Panc1 (cell line): Measurements from ENCODE around the gene UBAP2L.

Experiments
- CTCF ChIP-seq: fragments of 450-650 bp; IDR thresholded peaks from 2 replicates; pipeline ENCODE4 v1.5.1; 2017; ENCODE audit warnings: mild to moderate bottlenecking
- POLR2AphosphoS5 ChIP-seq: IDR thresholded peaks from 2 replicates; pipeline ENCODE4 v1.6.1; 2012; ENCODE audit warnings: mild to moderate bottlenecking, low read depth, low read length, moderate library complexity
- REST ChIP-seq, 2 experiments: IDR thresholded peaks; 2 replicates each; pipeline ENCODE4 v1.6.1; 2011 to 2012; ENCODE audit warnings: low read depth in 2 of 2, control low read depth in 1 of 2, low read length in 1 of 2, mild to moderate bottlenecking in 1 of 2, moderate library complexity in 1 of 2; ENCODE audit not compliant: insufficient read depth in 1 of 2
- SIN3A ChIP-seq: IDR thresholded peaks from 2 replicates; pipeline ENCODE4 v1.6.1; 2012; ENCODE audit warnings: low read depth, mild to moderate bottlenecking, low read length, moderate library complexity, borderline replicate concordance; ENCODE audit not compliant: insufficient read depth
- TCF7L2 ChIP-seq: IDR thresholded peaks from 2 replicates; pipeline ENCODE4 v1.6.1; 2011; ENCODE audit warnings: mild to moderate bottlenecking, low read depth, low read length, inconsistent platforms

DNA sequence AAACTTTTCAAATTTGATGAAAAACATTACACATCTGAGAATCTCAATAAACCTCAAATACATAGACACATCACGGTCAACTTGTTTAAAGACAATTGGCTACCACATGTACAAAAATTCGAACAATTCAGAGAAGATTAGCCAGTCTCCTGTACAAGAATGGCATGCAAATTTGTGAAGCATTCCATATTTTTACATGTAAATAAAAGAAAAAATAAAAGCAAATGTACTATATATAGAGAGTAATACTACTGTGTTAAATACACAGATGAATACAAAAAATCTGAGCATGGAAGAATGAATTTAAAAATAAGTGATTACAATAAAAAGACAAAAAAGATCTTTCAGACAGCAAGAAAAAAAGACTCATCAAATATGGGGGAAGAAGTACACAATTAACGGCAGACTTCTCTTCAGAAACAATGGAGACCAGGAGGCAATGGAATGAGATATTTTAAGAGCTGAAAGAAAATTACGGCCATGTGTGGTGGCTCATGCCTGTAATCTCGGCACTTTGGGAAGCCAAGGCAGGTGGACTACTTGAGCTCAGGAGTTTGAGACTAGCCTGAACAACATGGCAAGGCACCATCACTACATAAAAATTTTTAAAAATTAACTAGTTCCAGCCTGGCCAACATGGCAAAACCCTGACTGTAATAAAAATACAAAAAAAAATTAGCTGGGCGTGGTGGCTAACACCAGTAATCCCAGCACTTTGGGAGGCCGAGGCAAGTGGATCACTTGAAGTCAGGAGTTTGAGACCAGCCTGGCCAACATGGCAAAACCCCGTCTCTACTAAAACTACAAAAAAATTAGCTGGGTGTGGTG is 74.9 kb downstream of the UBAP2L start:
- TF ChIP-seq CTCF (no peak), POLR2AphosphoS5 (no peak), TCF7L2 (no peak), SIN3A (no peak), REST (IDR thresholded peaks at IDR 0.05; ENCODE audit: insufficient read depth in 1 of 2, low read depth in 2 of 2, low read length in 1 of 2) (no peak)
